Hematopoietic multipotent progenitor cell treated with erythropoietin and hydrocortisone succinate and interleukin-3 and kit ligand, for 8 days (in vitro differentiated cells): Measurements from ENCODE around the gene INSRR.

ENCODE experiments used
- DNase-seq: peaks from one replicate; pipeline ENCODE4 v3.0.0-alpha.2; 2015

INSRR gene

DNA sequence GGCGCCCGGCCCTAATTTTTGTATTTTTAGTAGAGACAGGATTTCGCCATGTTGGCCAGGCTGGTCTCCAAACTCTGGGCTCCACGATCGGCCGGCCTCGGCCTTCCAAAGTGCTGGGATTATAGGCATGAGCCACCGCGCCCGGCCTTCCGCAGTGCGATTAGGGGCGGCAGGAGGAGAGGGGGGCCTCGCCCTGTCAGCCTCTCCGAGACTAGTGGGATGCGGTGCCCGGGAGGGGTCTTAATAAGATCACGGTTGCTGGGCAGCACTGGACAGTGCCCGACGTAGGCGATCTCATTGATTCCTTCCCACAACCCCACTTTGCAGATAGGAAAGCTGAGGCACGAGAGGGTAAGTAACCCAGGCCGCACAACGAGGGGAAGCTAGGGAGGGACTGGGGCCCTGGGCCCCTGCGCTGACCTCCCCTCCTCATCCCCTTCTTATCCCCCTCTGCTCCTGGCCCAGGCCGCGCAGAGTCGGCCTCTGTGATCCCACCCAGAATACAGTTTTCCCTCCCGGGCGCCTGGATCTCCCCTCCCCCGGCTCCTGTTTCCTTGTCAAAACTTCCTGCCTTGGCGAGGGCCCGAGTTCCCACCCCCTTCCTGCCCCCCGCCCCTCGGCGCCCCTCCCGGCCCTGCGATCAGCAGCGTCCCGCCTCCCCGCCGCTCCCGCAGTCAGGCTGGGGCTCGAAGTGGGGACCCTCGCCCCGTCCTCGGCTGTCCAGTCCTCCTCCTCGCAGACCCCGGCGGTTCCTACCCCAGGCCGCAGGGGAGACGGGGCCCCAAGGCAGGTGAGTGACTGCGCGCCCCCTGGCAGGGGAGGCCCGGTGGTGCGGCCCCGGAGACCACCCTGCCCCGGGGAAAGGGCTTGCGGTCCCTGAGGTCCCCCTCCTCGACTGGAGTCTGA is 34.4 kb upstream of the INSRR start, which contains the start of gene PEAR1:
TSS of gene PEAR1 (plus strand) at position 671 of the 906 bp plus-strand sequence. CDS start 10,209 bp downstream, outside the sequence.
- peak; percentile 27 for DNase-seq

DNA sequence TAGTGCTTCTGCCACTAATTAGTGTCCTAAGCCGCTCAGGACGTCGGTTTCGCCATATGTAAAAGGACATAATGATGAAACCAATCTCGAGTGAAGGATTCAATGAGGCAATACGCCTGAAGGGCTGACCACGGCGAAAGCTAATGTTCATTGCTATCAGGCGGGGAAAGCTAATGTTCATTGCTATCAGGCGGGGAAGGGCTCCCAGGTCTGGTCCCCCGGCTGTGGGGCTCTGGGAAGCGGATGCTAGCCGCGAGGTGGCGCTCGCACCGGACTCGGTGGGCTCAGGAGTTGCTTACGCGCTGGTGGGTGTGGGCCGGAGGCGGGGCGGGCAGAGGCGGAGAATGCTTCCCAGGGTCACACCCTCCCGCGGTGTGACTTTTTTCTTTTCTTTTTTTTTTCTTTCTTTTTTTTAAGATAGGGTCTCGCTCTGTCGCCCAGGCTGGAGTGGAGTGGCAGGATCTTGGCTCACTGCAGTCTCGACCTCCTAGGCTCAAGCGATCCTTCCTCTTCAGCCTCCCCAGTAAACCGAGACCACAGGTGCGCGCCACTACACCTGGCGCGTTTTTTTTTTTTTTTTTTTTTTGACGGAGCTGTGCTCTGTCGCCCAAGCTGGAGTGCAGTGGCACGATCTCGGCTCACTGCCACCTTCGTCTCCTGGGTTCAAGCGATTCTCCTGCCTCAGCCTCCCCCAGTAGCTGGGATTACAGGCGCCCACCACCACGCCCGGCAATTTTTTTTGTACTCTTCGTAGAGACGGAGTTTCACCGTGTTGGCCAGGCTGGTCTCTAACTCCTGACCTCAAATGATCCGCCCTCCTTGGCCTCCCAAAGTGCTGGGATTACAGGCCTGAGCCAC is 33.5 kb upstream of the INSRR start:
- peak; percentile 92 for DNase-seq

DNA sequence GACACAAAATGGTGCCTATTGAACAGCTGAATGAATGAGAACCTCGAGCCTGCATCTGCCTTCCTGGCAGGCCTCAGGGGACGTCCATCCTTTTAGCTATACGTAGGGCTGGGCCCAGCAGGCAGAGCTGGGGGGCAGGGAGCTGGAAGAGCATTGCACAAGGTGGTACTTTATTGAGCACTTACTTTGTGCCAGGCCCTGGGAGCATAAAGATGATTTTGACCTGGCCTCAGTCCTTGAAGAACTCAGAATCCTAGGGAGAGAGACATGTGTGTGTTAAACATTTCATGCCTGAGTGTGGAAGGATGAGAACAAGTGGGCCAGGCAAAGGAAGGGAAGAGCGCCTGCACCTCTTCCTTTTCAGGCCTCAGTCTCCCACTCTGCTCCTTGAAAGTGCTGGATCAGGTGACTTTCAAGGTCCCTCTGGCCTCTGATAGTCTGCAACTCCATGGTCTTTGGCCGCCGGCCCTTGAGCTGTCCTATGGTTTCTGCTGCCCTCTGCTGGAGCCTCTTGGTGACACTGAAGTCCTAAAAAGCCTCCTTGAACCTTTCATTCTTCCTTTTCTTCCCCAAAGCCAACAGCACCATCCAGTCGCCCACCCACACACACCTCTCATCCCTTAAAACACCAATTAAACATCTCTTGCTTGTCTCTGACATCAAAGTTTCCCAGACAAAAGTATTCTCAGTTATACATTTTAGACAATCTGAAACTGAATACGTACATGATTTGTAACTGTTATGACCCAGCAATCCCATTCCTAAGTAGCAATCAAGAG is 31.1 kb upstream of the INSRR start:
- DNase-seq: peak; percentile 81

DNA sequence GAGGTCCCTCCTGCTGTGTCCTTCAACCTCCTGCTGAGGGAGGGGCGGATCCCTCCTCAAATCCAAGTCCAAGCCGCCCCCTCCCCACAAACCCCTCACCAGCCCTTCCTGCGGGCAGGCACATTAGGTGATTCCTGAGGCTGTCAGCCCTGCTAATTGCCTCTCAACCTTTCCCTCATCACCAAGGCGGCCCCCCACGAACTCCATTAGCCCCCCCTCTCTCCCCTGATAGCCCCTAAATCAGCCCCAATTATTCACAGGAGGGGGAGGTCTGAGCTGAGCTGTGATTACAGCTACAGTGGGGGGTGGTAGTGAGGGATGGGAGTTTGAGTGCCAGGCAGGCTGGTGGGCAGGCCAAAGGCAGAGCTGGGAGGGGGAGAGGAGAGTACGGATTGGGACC is 28.8 kb upstream of the INSRR start:
- DNase-seq: no peak

DNA sequence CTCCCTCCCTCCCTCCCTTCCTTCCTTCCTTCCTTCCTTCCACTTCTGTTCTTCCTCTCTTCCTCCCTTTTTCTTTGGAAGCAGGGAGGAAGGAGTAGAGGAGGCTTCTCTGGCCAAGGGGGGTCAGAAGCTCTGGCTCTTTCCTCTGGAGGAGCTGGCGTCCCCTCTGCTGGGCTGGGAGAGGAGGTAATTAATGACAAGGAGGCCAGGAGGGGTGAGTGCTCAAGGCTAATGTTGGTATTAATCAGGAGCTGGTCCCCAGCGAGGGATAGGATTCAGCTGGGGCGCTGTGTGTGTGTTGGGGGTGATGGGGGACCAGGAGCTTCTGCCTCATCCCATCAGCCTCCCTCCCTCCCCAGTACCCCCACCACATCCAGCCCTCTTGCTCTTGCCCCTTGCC is 28.4 kb upstream of the INSRR start:
- DNase-seq: no peak

DNA sequence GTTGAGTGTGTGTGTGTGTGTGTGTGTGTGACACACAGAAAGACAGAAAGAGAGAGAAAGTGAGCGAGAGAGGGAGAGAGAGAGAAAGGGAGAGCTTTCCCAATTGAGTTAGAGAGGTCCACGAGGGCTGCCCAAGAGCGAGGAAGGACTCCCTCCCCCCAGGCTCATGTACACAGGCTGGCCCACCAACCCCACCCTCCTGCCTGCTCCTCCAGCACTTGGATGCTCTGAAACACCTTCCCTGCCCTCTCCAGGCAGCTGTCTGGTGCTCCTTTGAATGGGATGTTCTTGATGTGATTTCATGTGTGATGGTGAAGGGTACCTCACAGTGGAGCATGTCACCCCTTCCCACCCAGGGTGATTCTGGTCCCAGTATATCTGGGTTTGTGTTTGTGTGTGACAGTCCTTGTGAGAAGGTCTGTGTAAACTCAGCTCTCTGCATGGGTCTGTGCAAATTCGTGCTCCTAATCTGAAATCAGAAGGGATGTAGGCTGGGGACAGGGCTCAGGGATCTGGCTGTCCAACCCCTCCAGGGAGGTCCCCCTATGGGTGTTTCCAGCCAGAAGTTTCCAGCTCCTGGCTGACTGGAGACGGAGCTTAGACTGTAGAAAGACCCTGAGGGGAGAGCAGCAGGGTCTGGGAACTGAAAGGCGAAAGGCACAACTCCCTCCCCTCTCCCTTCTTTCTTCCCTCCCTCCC is 27.8 kb upstream of the INSRR start:
- DNase-seq: no peak

DNA sequence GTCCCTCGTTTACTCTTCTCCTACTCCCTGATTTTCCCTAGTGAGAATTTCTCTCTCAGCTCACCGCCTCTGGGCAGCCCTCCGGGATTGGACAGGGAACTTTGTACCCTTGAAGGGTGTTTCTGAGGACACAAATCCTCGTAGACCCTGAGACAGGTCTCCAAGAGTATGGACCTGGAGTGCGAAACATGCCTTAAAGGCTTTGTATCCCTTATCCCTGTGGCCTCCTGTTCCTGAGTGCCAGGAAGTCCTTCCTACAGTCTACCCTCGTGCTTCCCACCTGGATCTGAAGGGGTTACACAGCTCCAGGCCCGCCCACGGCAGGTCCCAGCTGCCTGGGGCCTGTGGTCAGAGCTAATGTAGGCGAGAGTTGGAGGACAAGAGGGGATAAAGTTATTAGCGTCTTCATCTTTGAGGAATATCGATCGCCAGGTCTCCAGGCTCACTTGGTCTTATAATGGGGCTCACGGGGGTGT is 27.0 kb upstream of the INSRR start:
- DNase-seq: no peak

DNA sequence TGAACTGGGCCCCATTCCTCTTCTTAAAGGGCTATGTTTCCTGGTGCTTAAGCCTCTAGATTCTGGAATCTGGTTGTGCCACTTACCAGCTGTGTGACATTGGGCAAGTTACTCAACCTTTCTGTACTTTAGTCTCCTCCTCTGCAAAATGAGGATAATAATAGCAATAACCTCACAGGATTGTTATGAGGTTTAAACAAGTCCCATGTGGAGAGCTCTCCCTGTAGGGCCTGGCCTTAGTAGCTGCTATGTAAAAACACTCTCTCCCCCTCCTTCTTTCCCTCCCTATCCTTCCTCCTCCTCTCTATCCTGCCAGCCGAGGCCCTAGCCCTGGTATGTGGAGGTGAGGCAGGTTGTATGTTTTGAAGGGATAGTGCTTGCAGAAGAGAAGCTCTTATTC is 26.4 kb upstream of the INSRR start:
- no peak for DNase-seq

DNA sequence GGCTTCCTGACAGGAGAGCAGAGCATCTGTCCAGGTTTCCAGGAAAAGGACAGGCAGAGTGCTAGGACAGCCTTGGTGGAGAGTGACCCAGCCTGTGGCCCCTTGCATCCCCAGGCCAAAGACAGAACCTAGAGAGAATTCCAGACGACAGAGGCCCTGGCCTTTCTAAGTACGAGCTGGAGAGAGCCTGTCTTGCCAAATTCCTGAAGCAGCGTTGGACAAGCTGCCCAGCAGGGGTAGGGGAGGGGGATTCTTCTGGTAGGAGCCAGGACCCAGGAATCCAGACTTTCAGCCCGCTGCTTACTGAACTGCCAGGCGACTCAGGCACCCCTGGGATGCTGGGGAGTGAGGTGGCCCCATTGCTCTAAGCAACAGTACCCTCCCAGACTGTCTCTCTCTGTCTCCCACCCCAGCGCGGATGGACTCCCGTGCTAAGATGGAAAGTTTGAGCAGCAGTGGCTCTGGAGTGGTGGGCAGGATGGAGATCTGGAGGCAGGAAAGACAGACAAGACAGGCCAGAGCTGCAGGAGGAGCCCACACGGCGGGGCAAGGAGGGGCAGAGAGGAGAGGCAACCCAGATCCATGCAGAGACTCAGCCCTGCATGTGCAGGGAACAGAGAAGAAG is 25.8 kb upstream of the INSRR start:
- no peak for DNase-seq

DNA sequence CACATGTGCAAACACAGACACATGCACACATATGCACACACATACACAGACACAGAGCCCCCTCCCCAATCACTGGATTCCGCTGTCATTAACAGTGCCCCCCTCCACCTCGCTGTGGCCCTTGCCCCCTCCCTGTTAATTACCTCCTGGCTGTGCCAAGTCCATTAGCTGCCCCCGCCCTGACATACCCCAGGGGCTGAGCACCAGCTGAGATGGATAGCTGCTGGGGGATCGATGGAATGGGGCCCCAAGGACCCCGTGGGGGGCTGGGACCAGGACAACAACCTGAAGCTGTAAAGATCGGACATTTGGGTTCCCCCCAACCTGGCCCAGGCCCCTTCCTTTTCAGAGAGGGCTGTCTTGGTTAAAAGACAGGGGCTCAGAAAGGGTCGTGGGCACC is 25.0 kb upstream of the INSRR start:
- no peak for DNase-seq

DNA sequence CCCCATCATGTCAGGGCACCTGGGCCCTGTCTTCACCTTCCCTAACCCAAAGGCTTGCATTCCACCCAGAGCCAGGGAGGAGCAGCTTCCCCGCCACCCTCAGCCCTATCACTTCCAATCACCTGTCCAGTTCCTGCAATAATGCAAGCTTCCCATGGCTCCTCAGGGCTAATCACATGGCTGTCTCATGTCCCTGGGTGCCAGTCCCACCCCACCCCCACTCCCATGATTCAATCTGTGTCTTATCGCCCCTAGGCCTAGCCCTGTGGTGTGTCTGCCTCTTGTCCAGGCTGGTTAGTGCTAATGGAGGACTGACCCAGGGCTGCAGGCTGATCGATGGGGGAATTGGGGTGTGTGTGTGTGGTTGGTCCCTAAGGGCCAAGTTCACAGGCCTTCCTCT is 23.6 kb upstream of the INSRR start:
- DNase-seq: peak; percentile 36

DNA sequence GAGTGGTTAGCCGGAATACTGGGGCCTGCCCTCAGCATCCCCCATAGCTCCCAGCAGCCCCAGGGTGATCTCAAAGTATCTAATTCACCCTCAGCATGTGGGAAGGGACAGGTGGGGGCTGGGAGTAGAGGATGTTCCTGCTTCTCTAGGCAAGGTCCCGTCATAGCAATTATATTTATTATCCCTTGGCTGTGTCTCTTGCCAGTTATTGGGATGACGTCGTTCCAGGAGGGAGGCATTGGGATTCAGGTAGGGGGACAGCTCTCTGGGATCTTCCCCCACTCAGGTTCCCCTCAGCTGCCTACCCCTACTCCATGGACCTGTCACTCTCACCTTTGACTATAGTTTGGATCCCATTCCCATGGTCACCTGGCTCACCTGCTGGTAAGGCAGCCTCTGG is 22.7 kb upstream of the INSRR start:
- DNase-seq: no peak

DNA sequence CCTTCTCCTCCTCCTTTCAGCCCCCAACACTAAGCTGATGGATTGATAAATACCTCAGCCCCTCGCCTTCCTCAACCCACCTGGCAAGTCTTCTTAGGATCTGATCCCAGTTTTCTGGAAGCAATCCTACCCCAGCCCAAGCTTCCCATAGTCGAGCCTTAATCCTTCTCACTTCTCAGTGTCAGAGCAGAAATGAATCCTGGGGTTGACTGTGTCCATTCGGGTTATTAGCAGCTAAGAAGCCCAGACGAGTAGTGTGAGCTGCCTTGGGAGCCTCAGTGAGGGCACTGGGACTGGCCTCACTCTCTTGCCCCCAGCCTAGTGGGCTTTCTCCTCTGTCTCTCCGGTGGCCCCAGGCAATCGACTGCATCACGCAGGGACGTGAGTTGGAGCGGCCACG is 22.2 kb upstream of the INSRR start:
- DNase-seq: no peak

DNA sequence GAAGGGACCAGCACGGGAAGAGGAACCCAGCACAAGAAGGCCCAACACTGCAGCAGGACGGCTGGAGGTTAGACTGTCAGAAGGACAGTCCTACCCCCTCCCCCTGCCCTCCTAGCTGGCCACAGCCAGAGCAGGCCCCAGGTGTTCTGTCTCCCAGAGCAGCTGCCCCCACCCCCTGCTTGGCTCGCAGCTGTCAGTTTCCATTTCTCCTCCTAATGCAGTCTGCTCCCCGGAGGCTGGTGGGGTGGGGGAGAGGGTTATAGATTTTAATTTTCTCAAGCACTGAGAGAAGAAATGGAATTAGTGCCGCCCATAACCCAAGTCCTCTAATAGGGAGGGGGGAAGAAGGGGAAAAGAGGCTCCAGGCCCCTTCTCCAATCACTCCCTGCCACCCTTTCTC is 21.6 kb upstream of the INSRR start:
- no peak for DNase-seq

DNA sequence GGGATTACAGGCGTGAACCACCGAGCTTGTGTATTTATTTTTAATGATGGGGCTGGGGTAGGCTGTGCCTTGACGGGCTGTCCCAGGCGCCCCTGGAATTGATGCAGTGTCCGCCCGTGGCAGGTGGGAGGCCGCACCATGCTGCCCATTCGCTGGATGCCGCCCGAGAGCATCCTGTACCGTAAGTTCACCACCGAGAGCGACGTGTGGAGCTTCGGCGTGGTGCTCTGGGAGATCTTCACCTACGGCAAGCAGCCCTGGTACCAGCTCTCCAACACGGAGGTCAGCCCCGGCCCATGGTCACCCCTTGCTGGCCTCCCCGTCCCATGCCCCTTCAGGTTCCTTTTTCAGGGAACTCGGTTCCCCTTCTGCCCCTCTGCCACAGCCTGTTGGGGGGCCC is 21.0 kb upstream of the INSRR start:
- DNase-seq: no peak

DNA sequence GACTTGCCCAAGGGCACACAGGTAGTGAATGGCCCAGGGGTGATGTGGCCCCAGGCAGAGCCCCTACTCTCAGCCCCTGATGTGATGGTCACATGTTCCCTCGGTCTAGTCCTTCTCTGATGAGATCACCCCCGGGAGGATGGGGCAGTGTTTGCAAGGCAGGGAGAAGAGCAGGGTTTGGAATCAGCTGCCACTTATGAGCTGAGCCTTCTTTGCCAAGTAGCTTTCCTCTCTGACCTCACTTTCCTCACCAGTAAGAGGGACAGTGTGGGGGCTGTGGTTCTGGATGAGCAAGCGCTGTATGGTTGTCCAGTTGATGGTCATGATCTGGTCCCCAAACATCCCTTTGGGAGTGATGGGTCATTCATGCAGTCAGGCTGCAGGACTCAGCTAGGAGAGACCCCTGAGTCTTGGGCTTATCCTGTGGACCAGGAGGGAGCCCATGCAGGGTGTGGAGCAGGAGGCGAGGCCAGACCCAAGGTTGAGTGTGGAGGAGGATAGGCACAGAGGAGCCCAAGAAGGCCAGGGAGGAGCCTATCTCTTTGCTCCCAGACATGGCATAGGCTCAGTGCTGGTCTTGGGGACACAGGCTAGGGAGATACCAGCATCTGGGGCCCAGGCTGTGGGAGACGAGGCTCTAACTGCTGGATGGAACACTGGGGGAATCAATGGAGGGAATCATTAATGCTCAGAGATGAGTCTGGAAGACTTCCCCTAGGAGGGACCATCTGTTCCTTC is 18.7 kb upstream of the INSRR start:
- peak; percentile 88 for DNase-seq

DNA sequence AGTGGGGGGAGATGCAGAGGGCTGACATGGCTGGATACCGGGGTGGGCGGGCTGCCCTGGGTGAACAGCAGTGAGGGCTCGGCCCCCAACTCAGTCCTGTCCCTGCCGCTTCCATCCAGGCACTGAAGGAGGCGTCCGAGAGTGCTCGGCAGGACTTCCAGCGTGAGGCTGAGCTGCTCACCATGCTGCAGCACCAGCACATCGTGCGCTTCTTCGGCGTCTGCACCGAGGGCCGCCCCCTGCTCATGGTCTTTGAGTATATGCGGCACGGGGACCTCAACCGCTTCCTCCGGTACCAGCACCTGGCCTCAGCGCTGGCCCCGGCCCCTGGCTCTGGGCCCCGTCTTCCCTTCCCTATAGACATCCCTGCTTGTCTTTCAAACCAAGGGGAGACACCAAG is 17.4 kb upstream of the INSRR start:
- DNase-seq: no peak

DNA sequence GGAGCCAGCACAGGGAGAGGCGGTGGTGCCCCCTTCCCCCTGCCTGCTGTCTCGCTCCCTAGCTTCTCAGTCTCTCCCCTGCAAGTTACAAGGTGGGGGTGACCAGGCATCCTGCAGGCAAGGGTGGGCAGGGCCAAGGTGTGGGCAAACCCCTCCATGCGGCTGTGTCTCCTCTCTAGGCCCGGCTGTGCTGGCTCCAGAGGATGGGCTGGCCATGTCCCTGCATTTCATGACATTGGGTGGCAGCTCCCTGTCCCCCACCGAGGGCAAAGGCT is 16.4 kb upstream of the INSRR start:
- no peak for DNase-seq

DNA sequence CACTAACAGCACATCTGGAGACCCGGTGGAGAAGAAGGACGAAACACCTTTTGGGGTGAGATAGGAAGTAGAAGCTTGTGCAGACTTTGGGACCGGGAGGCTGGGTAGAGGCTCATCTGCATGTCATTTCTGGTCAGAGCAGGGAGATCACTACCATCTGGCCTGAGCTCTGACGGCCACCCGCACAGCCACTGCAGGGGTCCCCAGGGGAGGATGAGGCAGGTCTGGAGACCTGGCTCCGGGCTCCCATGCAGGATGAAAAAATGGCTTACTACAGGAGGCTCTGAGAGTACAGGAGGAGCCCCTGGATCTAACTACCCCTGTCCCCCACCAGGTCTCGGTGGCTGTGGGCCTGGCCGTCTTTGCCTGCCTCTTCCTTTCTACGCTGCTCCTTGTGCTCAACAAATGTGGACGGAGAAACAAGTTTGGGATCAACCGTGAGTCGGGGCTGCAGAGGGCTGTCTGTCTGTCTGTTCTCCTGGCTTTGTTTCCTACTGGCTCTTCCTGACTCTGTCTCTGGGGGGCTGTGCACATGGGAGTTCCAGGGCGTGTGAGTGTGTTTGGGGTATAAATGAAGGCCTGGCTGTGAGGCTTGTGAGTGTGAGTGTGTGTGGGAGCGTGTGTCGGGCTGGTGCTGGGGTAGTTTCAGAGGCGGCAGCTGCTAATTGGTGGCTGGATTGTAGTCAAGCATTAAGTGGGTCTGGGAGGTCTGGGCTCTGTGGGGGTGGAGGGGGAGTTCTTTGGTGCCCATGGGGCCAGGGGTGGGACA is 15.8 kb upstream of the INSRR start:
- no peak for DNase-seq

DNA sequence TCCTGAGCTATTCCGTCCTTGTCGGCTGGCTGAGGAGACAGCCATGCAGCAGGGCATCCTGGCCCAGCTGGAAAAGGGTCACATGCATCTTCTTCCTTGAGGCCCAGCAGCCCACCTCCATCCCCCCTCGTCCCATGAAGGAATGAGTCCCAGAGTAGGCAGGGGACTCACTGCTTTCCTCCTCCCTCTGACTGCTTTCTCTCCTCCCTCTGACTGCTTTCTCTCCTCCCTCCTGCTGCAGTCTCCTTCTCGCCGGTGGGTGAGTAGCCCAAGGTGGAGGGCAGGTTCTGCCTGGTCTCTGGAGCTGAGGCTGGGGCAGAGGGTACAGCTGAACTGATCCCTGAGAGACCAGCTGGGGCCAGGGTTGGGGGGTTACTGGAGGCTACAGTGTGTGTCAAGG is 15.2 kb upstream of the INSRR start:
- no peak for DNase-seq

DNA sequence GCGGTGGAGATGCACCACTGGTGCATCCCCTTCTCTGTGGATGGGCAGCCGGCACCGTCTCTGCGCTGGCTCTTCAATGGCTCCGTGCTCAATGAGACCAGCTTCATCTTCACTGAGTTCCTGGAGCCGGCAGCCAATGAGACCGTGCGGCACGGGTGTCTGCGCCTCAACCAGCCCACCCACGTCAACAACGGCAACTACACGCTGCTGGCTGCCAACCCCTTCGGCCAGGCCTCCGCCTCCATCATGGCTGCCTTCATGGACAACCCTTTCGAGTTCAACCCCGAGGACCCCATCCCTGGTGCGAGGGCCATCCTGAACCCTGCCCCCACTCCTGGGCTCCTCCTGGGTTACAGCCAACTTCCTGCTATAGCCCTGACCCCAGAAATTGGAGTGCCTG is 14.7 kb upstream of the INSRR start:
- no peak for DNase-seq
